HG02798 (cell line): ENCODE data around the gene TMEM174.
"Not testable (repeated sequence)": the region's sequence is repeated elsewhere in the genome, so short reads cannot be mapped to it uniquely, and the experiment has no call there.

Experiments
- ATAC-seq: cut with Tn5 transposase; IDR thresholded peaks from one replicate; pipeline ENCODE4 v1.9.1; 2021; ENCODE audit warnings: mild to moderate bottlenecking; ENCODE audit not compliant: unreplicated experiment, poor library complexity

TMEM174 gene

DNA sequence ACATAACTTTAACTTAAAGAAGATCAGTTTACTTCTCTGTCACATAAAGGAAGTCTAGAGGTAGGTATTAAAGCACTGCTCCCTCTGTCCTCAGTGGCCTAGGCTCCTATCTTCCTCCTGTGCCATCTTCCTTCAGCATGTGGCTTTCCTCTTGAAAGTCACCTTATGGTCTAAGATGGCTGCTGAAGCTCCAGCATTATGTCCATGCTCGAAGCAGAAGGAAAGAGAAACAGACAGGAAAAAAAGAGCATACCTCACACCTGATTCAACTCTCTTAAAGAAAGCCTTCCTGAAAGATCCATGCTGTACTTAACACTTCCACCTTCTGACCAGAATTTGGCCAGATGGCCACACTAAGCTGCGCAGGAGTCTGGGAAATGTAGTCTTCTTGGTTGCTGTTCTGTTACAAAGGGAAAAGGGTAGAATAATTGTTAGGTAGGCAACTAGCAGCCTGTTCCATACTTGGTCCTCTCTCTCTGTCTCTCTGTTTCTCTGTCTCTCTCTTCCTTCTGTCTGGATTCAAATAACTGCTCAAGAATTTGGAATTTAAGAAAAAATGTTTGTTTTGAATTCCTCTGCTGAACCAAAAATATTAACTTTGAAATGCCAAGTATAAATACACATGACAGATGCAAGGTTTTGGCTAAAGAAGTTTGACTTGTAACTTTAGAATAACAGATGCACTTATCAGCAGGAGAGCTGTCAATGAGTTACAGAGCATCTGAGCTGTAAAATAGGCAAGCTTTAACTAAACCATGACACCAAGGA is 16.0 kb downstream of the TMEM174 start:
- ATAC-seq = no peak

GRCh38 chr5:73189871-73190376 is 16.9 kb downstream of the TMEM174 start:
- ATAC-seq = no peak

DNA sequence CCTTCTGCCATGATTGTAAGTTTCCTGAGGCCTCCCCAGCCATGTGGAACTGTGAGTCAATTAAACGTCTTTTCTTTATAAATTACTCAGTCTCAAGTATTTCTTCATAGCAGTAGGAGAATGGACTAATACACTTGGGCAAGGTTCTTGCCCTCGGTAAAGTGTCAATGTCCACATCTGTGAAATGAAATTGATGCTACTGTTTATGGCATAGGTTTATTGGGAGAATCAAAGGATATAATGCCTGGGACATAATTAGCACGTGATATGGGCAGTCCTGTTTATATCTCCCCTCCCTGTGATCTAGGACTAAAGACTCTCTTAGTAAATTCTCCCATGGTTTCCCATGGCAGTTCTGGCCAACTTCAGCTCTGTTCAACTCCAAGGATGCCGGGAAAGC is 19.4 kb downstream of the TMEM174 start:
- ATAC-seq = no peak

GRCh38 chr5:73193592-73193991 is 20.6 kb downstream of the TMEM174 start:
- ATAC-seq = no peak

GRCh38 chr5:73196201-73196600 is 23.2 kb downstream of the TMEM174 start:
- ATAC-seq = no peak

DNA sequence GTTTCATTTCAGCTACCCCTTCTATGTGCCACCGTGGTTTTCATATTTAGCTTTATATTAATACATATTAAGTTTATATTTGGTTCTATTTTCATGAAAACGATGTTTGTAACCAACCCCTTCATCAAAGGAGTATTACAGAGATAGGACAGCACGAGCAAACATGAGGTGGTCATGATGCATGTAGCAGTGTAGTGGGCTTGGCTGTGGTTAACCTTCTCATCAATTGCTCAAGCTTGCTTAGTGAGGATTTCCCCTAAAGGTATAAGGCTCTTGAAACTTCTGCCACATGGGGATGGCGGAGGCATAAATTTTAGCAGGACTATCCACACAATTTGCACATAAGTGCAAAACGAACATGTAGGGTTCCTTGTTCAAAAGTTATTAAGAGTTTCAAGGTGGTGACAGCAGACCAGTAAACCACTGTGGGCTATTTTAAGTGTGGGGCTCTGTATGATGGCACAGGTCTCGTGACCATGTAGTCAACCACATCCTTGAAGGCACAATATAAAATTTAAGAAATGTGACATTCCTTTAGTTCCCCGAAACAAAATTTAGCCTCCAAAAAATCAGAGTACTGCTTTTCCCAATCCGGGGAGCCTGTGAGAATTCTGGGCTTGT is 24.8 kb downstream of the TMEM174 start:
- no peak for ATAC-seq

DNA sequence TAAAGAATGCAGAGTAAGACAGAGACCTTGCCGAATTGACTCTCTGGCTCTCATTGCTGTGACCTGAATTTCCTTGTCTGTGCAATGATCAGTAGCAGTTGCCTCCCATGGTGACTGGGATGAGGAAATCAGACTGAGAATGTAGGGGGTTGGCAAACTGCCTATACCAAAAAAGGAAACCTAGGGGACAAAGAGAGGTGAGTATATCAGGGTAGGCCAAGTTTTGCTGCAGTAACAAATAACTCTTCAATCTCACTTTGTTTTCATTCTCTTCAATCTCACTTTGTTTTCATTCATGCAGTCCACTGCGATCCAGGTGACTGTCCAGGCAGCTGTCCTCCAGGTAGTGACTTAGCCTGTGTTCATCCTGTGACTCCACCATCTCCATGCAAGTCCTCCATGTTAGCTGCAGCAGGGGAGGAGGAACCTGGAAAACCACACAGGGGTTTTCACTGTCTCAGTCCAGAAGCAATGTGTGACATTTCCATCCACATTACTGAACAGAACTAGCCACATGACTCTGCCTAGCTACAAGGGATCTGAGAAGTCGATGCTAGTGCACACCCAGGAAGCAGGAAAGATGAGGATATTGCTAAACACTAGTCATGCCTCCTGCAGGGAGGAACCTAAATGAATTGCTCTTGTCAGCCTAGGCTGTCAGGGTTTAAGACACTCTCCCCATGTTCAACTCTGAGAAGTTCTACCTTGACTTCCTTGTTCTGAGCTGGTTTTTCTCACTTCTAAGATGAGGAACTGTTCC is 26.0 kb downstream of the TMEM174 start:
- ATAC-seq = no peak

DNA sequence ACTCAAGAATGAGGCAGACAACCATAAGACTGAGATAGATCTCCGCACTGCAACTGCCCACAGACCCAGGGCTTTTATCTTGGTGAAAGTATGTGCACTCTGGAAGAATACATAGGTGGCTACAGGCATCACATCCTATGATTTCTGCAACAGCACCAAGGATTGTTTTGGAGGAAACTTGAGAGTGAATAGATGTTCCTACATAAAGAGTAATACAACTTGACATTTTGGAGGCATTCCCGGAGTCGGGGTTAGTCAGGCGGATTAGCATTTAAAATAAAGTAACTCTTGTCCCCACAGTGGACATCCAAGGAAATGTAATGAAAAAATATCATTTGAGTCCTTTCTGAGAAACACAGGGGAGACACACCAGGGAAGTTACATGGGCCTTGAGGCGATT is 26.7 kb downstream of the TMEM174 start:
- ATAC-seq = no peak

GRCh38 chr5:73201547-73202513 is 28.8 kb downstream of the TMEM174 start:
- peak; percentile 83 for ATAC-seq

DNA sequence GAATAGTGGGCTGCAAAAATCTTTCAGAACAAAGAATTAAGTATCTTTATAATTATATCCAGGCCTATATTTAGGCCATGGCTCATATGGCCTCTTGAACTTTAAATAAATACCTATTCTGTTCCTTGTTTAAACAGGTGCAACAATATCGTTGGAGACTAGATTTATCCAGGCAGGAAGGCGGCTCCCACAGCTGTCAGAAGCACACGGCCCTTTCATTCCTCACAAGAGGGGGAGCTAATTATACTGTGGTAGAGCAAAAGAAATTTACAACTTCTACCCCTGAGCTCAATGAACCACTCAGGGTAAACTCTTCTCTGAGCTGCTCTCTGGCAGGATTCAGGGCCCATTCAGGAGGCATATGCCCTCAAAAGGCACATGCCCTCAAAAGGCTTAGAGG is 31.3 kb downstream of the TMEM174 start:
- ATAC-seq = no peak

- no peak for ATAC-seq
Observed at GRCh38 chr5:73204733-73205132, 31.7 kb downstream of the TMEM174 start.

DNA sequence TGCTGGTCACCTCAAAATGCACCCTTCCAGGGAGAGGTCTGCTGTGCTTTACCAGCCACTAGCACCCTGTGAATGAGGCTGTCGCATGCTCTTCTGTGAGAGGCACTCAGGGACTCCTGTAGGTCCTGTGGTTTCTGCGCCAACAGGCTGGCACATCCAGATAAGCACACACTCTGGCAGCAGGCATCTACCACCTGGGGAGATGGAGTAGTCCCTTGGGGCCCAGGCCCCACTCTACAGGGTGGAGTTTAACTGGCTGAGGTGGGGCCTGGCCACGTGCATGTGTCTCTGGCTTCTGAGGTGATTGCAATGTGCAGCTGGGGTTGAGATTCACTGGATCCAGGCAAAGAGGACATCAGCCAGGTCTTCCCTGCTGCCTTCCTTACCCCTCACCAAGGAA is 32.3 kb downstream of the TMEM174 start:
- no peak for ATAC-seq

GRCh38 chr5:73207239-73207638 is 34.2 kb downstream of the TMEM174 start:
- not testable (repeated sequence) for ATAC-seq

DNA sequence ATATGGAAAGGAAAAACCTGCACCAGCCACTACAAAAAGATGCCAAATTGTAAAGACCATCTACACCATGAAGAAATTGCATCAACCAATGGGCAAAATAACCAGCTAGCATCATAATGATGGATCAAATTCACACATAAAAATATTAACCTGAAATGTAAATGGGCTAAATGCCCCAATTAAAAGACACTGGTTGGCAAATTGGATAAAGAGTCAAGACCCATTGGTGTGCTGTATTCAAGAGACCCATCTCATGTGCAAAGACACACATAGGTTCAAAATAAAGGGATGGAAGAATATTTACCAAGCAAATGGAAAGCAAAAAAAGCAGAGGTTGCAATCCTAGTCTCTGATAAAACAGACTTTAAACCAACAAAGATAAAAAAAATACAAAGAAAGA is 36.1 kb downstream of the TMEM174 start:
- ATAC-seq = not testable (repeated sequence)

DNA sequence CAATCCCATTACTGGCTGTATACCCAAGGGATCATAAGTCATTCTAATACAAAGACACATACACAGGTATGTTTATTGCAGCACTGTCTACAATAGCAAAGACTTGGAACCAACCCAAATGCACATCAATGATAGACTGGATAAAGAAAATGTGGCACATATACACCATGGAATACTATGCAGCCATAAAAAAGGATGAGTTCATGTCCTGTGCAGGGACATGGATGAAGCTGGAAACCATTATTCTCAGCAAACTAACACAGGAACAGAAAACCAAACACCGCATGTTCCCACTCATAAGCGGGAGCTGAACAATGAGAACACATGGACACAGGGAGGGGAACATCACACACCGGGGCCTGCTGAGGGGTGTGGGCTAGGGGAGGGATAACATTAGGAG is 39.7 kb downstream of the TMEM174 start:
- not testable (repeated sequence) for ATAC-seq

DNA sequence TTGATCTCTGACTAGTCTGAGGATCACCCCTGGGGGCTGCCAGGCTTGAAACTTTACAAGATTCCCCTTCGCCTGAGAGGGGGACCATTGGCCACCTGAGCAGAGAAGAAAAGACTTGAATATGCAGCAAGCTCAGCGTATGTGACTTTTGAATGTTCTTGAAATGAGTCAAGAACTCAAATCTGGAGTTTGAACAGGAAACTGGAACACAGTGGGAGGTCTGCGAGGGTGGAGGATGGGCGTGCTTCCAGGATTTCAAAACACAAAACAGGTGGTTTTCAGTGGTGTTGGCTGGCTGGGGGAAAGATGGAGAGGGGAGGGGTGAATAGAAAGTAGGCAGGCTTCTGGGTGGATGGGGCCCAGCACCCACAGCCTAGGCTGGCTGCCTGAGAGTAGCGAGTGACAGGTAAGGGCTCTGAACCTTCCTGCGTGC is 40.6 kb downstream of the TMEM174 start:
- ATAC-seq = peak; percentile 70

GRCh38 chr5:73214306-73214705 is 41.3 kb downstream of the TMEM174 start:
- ATAC-seq = no peak

DNA sequence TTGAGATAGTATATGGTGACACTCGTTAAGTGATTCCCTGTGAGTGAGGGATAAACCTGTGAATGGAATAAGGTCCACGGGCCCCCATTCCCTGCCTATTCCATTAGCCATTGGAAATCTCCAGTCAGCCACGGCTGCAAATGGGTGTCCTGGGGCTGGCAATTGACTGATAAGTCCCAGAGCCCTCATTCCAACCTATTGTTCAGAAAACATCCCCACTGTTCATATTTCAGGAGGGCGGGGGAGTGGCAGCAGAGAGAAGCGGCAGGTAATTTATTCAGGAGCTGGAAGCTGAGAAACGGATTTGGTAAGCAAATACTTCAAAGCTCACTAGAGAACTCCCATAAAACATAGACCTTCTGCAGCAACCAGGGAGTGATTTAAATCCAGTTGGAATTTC is 42.0 kb downstream of the TMEM174 start:
- ATAC-seq = no peak

DNA sequence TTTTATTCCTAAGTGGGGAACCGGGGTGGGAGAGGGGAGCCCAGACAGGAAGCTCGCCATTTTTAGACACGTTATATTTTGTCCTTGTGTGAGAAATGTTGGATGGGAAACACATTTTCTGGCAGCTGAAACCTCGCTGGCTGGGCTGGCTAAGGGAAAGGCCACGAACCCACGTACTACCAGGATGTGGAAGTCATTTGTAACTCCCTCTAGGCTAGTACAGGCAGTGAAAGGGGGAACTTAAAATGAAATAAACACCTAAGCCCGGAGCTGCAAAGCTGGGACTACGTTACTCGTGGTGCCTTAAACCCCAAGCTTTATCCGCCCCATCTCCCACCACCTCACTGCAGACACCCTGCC is 42.5 kb downstream of the TMEM174 start:
- no peak for ATAC-seq
